Stimulated activated CD8-positive, alpha-beta memory T cell treated with anti-CD3 and anti-CD28 coated beads, Interleukin-7, amount 100 ng/mL, for 1 hour (primary cell): ENCODE data around the gene HCK.
"Not testable (repeated sequence)": the region's sequence is repeated elsewhere in the genome, so short reads cannot be mapped to it uniquely, and the experiment has no call there.

Experiments
- DNase-seq, 2 donors: peaks; one replicate each; pipeline ENCODE4 v3.0.0-alpha.2; 2020; ENCODE audit warnings: low read depth in 2 of 2

The HCK gene

GRCh38 chr20:32028647-32029372 lies 23.2 kb upstream of the HCK start:
- DNase-seq = no peak

DNA sequence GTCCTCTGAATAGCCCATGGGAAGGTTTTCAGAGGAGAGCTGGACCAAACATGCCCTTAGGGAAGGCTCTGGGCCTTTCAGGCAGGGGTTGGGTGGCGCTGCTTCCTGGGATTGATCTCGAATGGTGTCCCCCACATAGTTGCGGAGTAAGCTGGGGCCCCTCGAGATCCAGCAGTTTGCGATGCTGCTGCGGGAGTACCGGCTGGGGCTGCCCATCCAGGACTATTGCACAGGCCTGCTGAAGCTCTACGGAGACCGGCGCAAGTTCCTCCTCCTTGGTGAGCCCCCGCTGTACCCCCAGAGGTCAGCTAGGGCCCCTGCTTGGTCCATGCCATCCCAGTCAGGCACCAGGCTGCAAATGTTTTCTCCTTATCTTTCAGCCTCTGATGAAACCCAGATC lies 22.5 kb upstream of the HCK start:
- no peak for DNase-seq

GRCh38 chr20:32031007-32031958 lies 20.8 kb upstream of the HCK start:
- DNase-seq = peak in 1 of 2 donors; percentile 25

GRCh38 chr20:32033316-32033715 lies 18.7 kb upstream of the HCK start:
- DNase-seq = no peak

DNA sequence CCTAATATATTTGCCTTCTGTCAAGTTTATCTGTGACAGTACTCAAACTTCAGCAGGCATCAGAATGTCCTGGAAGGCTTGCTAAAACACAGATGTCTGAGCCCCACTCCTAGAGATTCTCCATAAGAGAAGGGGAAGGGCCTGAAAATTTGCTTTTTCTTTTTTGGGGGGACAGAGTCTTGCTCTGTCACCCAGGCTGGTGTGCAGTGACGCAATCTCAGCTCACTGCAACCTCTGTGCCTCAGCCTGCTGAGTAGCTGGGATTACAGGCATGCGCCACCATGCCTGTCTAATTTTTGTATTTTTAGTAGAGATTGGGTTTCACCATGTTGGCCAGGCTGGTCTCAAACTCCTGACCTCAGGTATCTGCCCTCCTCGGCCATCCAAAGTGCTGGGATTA lies 18.3 kb upstream of the HCK start:
- not testable (repeated sequence) for DNase-seq

DNA sequence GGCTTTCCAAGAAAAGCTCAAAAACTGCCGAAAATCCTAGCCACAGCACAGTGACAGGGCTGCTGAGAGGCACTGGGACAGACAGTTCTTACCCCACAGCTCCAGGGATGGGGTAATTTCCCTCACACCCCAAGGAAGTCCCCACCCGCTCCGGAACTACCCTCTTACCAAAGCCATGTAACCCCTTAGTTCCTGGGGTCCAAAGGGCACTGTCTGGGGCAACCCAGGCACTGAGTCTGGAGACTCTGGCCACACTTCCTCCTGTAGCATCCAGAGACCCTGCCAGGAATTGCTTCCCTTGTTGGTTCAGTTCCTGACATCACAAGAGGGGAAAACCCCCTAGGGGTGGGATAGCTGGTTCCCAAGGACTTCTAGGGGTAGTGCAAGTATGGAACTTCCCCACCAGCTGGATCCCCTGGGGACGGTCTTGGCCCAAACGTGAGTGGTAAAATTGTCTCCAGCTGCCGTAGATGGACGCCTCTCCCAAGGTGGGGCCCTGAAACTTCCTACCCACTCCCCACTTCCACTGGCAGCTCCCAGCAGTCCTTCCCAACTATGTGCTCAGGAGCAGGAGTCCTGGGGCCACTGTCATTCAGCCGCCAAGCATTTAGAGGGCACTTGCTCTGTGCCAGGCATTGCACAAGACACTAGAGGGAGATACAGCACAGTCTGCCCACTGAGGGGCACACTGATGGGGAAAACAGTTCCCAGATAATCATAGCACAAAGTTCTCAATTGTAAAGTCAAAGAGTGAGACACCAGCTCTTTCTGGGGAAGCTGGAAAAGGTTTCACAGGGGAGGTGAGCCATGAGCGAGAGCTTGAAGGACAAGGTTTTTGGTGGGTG lies 17.2 kb upstream of the HCK start:
- DNase-seq = no peak

GRCh38 chr20:32035426-32035779 lies 16.6 kb upstream of the HCK start:
- DNase-seq = no peak

DNA sequence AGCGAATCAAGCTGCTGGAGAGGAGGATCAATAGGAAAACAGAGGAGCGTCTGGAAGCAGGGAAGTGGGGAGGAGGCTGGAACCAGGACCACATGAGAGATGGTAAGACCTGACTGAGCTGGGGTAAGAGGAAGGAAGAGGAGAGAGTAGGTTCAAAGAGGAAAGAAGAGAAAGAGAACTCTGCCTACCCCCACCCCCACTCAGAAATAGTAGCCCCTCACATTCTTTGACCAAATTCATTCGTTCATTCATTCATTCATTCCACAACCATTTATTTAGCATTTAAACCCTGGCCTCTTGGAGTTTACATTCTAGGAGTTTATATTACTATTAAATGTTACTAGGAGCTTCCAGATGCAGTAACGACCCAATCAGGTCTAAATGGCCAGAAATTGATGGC lies 15.8 kb upstream of the HCK start:
- DNase-seq = no peak

DNA sequence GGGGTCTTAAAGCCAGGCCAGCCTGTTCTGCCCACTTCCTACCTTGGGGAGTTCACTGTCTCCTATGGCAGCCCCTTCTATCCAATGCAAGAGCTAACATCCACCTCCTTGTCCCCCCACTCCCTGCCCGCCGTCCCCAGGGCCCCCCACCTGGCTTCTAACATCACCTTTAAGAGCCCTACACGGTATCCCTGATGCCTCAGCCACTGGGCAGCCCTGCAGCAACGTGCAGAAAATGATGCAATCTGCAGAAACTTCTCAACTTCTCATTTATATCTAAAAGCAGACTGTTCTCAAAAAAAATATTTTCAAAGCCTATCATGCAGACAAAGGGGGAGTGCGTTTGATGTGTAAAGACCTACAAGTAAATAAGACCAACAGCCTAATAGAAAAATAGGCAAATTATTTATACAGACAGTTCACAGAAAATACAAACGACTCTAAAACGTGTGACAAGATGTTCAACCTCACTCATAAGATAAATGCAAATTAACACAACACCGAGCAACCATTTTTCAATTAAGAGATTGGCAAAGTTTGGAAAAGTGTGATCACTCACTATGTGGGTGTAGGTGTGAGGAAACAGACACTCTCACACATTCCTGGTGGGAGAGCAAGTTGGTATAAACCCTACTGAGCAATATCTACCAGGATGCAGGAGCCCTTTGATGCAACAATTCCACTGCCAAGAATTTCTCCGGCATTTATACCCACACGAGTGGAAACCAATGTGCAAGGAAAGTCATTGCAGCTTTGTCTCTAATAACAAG lies 15.1 kb upstream of the HCK start:
- no peak for DNase-seq

DNA sequence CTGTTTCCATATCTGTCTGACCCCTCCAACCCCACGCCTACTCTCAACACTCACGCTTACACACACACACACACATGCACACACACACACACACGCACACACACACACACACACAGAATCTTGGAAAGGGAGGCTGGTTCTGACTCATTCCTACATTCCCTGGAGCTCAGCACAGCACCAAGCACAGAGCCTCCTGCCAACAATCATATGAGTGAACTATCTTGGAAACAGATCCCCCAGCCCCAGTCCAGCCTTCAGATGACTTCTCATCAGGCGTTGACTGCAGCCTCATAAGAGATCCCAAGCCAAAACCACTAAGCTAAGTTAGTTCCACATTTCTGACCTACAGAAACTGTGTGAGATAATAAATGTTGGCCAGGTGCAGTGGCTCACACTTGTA lies 14.1 kb upstream of the HCK start:
- DNase-seq = no peak

GRCh38 chr20:32040142-32040953 lies 11.7 kb upstream of the HCK start:
- no peak for DNase-seq

GRCh38 chr20:32045999-32046398 lies 6.0 kb upstream of the HCK start:
- DNase-seq = no peak

- DNase-seq = no peak
Observed at GRCh38 chr20:32050324-32050841, 1.7 kb upstream of the HCK start.

DNA sequence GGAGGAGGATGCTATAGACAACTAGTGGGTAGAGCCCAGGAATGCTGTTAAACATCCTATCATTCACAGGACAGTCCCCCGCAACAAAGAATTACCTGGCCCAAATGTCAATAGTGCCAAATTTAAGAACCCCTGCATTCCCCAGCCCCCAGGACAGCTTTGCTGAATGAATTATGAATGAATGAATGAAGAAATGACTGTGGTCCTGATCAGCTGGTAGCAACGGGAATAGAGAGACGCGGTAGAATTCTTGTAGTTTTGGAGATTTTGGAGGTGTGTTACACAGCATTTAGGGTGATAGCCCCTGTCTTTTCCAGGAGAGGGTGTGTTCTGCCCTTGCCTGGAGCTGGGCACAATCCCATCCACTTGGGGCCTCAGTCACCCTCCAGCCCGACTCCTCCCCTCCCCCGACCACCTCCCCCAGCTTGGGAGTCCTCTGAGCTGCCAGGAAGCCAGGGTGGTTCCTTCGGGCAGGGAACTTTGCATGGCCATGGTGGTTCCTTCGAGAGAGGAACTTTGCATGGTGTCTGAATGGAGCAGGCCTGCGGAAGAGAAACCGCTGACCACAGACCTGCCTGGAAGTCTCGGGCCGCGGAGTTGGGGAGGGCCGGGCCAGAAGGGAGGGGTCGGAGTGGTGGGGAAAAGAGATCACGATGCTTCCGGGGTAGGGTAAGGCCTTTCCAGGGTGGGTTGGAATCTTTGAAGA lies 1.0 kb upstream of the HCK start:
- DNase-seq = no peak

DNA sequence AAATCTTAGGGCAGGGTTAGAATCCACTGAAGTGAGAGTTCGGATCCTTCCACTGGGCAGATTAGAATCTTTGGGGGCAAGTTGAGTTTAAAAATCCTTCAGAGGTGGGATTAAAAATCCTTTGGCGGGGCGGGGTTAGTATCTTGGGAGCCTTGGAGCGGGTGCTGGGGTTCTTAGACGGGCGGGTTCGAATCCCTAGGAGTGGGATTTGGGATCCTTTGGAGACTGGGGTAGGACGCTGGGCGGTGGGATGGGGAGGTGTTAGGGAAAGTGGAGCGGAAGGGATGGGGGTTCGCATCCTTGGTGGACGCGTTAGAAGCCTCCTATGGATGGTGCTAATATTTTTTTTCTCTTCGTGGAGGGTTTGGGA lies 337 bp upstream of the HCK start:
- no peak for DNase-seq

- DNase-seq = no peak
Observed at GRCh38 chr20:32052778-32053362, 828 bp downstream of the HCK start.

GRCh38 chr20:32053648-32054047 lies 1.6 kb downstream of the HCK start:
- DNase-seq = no peak

DNA sequence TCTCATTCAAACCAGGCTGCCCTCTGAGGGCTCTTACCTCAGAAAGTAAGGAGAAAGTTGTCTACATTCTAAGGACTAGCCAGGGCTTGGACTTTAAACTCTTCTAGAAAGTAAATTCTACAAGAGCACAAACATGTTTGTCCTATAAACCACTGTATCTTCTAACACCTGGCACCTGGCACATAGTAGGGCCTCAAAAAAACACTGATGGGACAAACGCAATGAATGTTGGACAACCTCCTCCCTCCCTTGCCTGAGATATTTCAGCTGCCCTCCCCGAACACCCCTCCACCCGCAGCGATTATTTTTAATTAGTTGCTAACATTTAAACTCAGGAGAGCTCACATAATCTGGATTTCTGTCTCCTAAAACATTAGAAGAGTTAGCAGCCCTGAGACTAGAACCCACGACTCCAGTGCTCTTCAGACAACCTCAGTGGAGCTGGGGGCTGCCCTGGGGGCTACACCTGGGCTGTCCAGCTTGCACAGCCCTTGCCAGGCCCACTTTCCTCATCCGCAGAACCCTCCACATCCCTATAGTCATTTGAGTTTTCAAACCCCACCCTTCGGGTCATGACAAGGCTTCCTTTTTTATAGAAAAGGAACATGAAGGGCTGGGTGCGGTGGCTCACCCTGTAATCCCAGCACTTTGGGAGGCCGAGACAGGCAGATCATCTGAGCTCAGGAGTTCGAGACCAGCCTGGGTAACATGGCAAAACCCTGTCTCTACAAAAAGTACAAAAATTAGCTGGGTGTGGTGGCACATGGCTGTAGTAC lies 4.9 kb downstream of the HCK start:
- no peak for DNase-seq
